HepG2 (cell line): Measurements from ENCODE around the gene UNC79.

ENCODE experiments used
- GABPA ChIP-seq, 2 experiments: IDR thresholded peaks; 2 replicates each; pipeline ENCODE4 v1.6.1; 2011 to 2016; ENCODE audit warnings: low read depth in 2 of 2, low read length in 1 of 2, missing biosample characterization in 1 of 2, missing genetic modification characterization in 1 of 2
- POLR2A ChIP-seq, 2 experiments: IDR thresholded peaks; 2 replicates each; pipeline ENCODE4 v1.6.1; 2011; ENCODE audit warnings: low read depth in 2 of 2, low read length in 2 of 2, mild to moderate bottlenecking in 1 of 2, moderate library complexity in 1 of 2; ENCODE audit not compliant: insufficient read depth in 1 of 2

DNA sequence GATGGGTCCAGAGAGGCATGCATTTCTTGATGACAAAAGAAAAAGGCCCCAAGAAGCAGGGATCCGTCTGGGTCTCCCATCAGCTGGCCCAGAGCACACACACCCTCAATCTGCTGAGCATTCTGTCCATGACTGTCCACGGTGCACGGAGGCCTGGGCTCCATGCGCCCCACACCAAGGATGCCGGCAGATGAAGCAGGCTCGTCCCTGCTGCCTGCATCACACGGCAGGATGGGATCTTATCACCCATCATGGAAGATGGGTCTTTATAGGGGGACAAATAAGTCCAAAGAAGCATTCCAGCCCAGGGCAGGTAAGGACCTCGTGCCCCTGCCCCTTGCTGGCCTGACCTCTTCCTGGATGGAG is 297.9 kb downstream of the UNC79 start:
- no peak for TF ChIP-seq GABPA (IDR thresholded peaks at IDR 0.05; ENCODE audit: low read depth, low read length)
- no peak for TF ChIP-seq GABPA (CRISPR knock-in tag; IDR thresholded peaks at IDR 0.05; ENCODE audit: low read depth)
- no peak for TF ChIP-seq POLR2A (IDR thresholded peaks at IDR 0.05; ENCODE audit: insufficient read depth in 1 of 2, low read depth in 2 of 2, low read length in 2 of 2)
